ENCODE measurements around the gene CCDC187. TPM values are rescaled to one million over a fixed set of nuclear protein-coding genes. Genes with fewer than 3 reads are reported as not detected.

Gene CCDC187
- total and polyA plus RNA-seq, 2 of the 4 experiments (the other 2 are of a cell fraction) = not detected

DNA sequence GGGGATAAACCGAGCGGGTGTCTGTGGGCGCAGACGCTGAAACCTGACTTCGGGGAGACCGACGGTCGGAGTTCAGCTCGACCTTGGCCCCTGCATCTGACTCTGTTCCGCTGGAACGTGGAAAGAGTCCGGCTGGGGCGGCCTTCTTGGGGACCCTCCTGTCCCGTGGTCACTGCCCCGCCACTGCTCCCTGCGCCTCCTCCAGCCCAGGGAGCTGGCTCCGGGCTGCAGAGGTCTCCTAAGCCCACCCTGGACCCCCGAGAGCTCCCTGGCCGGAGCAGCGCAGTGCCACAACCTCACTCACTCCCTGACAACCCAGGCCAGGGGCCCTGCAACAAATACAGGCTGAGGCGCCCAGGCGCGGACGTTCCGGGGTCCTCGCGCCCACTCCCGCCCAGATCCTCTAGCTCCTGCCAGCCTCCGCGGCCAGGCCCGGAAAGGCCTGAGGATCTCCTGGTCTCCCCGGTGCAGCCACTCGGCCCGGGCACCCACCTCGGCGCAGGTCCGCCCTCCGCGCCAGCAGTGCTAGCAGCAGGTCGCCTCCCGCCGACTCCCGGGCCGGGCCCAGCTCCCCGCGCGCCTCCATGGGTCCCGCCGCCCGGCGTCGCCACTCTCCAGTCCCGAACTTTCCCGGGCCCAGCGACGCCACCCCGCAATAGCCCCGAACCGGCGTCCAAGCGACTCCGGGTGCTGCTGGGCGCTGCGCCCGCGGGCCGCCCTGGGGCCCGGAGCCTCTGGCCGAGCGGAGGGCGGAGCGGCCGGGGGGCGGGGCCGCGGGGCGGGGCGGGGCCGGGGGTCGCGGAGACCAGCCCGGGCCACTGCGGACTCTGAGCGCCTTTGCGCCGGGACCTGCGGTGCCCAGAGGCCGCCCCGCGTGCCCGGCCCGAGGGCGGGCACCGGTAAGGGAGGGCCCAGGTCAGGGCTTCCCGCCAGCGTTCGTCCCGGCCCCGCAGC lies 101.2 kb downstream of the CCDC187 start (continued):
- no peak for TF ChIP-seq RFX5 (IDR thresholded peaks at IDR 0.05; ENCODE audit: low read depth, low read length)

GRCh38 chr9:136201609-136202453 lies 102.1 kb downstream of the CCDC187 start:
- intact Hi-C loops (cut with micrococcal nuclease) (no loop called here), in situ Hi-C loops (cut with MboI; ENCODE audit: low sequenced_read_pairs) (no loop called here), dilution Hi-C loops (cut with HindIII; ENCODE audit: low sequenced_read_pairs, unreplicated experiment) (no loop called here)
- DNase-seq = no peak
- no peak for TF ChIP-seq MAFK (IDR thresholded peaks at IDR 0.05; ENCODE audit: low read depth, low read length)
- no peaks in the 10 kb centered on the region for H3K4me1 ChIP-seq (ENCODE audit: control insufficient read depth, insufficient read depth, low read length)
- H3K9ac ChIP-seq (ENCODE audit: low read depth, low read length) = no peak overlapping the region
- no peaks in the 10 kb centered on the region for H3K79me1 ChIP-seq (ENCODE audit: low read depth in 1 of 2, low read length in 2 of 2)
- no peak overlapping the region for H3K18ac ChIP-seq (ENCODE audit: low read depth, low read length)
- no peaks in the 10 kb centered on the region for H3K9me3 ChIP-seq (ENCODE audit: control insufficient read depth, insufficient read depth, low read length)
- peak; percentile 66 for ATAC-seq (ENCODE audit: low read depth)
- no peak overlapping the region for H3K4me2 ChIP-seq (ENCODE audit: low read depth, low read length)
- H2AK5ac ChIP-seq (ENCODE audit: low read depth, low read length) = no peak overlapping the region
- no TSS peak for BruUV-seq (replicated peaks)
- H2AK9ac ChIP-seq (replicated peaks; ENCODE audit: low read depth, low read length, poor library complexity) = no peak overlapping the region
- no peaks in the 10 kb centered on the region for H3K9me1 ChIP-seq (ENCODE audit: insufficient read depth, low read length)
- H3K36me3 ChIP-seq (ENCODE audit: control insufficient read depth, insufficient read depth, low read length) = no peaks in the 10 kb centered on the region
- H3K14ac ChIP-seq (replicated peaks; ENCODE audit: low read depth, low read length) = no peak overlapping the region
- WGBS, 2 experiments (ENCODE audit: extremely low coverage in 2 of 2, insufficient read length in 1 of 2) = 7% methylated on average over 55 of the region's 85 CpGs; no CpG with 5 or more reads in 1 of the 2 experiments
- H3K4me3 ChIP-seq (ENCODE audit: insufficient read depth, low read depth, low read length) = no peak overlapping the region
- no peak overlapping the region for H2BK5ac ChIP-seq (ENCODE audit: low read depth, low read length, poor library complexity, severe bottlenecking)
- H3K56ac ChIP-seq (ENCODE audit: extremely low read depth, insufficient read depth, low read length) = no peak overlapping the region
- H2AFZ ChIP-seq (replicated peaks; ENCODE audit: low read length, poor library complexity) = no peak overlapping the region
- no peak overlapping the region for H4K5ac ChIP-seq (ENCODE audit: low read depth, low read length)
- no peak overlapping the region for H4K8ac ChIP-seq (ENCODE audit: low read depth in 2 of 2, low read length in 2 of 2)
- no peak overlapping the region for H3K23ac ChIP-seq (ENCODE audit: low read depth, low read length)
- peaks cover 71% of the 10 kb centered on the region for H3K27me3 ChIP-seq (ENCODE audit: control insufficient read depth, insufficient read depth, low read length)
- no peak overlapping the region for H3K4ac ChIP-seq (ENCODE audit: low read depth, low read length)
- CTCF ChIA-PET = no interaction called here
- no peak overlapping the region for H2BK120ac ChIP-seq (ENCODE audit: low read depth, low read length)
- H4K91ac ChIP-seq (ENCODE audit: insufficient read depth, low read depth, low read length) = no peak overlapping the region
- H2BK15ac ChIP-seq (ENCODE audit: low read depth, low read length) = no peak overlapping the region
- H2BK20ac ChIP-seq (ENCODE audit: low read depth, low read length) = no peak overlapping the region
- H4K20me1 ChIP-seq (ENCODE audit: insufficient read depth, low read length) = peaks cover 27% of the 10 kb centered on the region
- H3K27ac ChIP-seq (ENCODE audit: insufficient read depth, low read length) = no peak overlapping the region
- POLR2A ChIA-PET (ENCODE audit: unreplicated experiment) = no interaction called here
